Spleen (tissue), 11 donors: Measurements from ENCODE around the gene TOP1. TPM values are rescaled to one million over a fixed set of nuclear protein-coding genes. Genes with fewer than 3 reads are reported as not detected.
A peak's percentile ranks its signal among the peaks of the same experiment; 100 is the strongest.

Experiments used
- DNase-seq: peaks from one replicate; pipeline ENCODE4 v3.0.0-alpha.2; 2020
- H3K27ac ChIP-seq, 8 donors: fragments of 200-600 bp; sonication (generic) in 7 of 8; 1 replicate in 4 of 8; 2 replicates in 4 of 8; pipeline versions ENCODE4 v1.5.0 to v1.8.0; 2016 to 2021; ENCODE audit warnings: inconsistent platforms in 4 of 8, mild to moderate bottlenecking in 4 of 8, moderate library complexity in 1 of 8
- H3K27me3 ChIP-seq, 7 donors: fragments of 200-600 bp; sonication (generic) in 6 of 7; replicated peaks in 1 of 7; 1 replicate in 4 of 7; 2 replicates in 3 of 7; pipeline versions ENCODE4 v1.5.0 to v1.8.0; 2016 to 2021; ENCODE audit warnings: inconsistent platforms in 3 of 7, mild to moderate bottlenecking in 1 of 7
- H3K36me3 ChIP-seq, 6 donors: fragments of 200-600 bp; sonication (generic) in 5 of 6; 1 replicate in 4 of 6; 2 replicates in 2 of 6; pipeline versions ENCODE4 v1.5.0 to v1.8.0; 2016 to 2021; ENCODE audit warnings: inconsistent platforms in 2 of 6
- H3K4me1 ChIP-seq, 6 donors: fragments of 200-600 bp; sonication (generic) in 5 of 6; 1 replicate in 3 of 6; 2 replicates in 3 of 6; pipeline versions ENCODE4 v1.5.0 to v1.8.0; 2016 to 2021; ENCODE audit warnings: inconsistent platforms in 3 of 6
- H3K4me3 ChIP-seq, 8 donors: fragments of 200-600 bp; sonication (generic) in 7 of 8; 1 replicate in 4 of 8; 2 replicates in 4 of 8; pipeline versions ENCODE4 v1.5.0 to v1.8.0; 2016 to 2021; ENCODE audit warnings: inconsistent platforms in 4 of 8, mild to moderate bottlenecking in 4 of 8, moderate library complexity in 2 of 8
- H3K9me3 ChIP-seq, 8 donors: fragments of 200-600 bp; sonication (generic) in 7 of 8; 1 replicate in 4 of 8; 2 replicates in 4 of 8; pipeline versions ENCODE4 v1.5.0 to v1.8.0; 2016 to 2021; ENCODE audit warnings: inconsistent platforms in 4 of 8
- CTCF ChIP-seq, 11 experiments: fragments of 200-600 bp in 7 of 11; fragments of 450-650 bp in 4 of 11; sonication (generic) in 4 of 11; IDR thresholded peaks in 8 of 11; conservative IDR thresholded peaks in 3 of 11; 1 replicate in 7 of 11; 2 replicates in 4 of 11; pipeline versions ENCODE4 v1.4.0 to v1.8.0; 2016 to 2021; ENCODE audit warnings: antibody characterized with exemption in 11 of 11, inconsistent platforms in 4 of 11, mild to moderate bottlenecking in 1 of 11
- POLR2A ChIP-seq, 3 donors: fragments of 450-650 bp; IDR thresholded peaks; one replicate each; pipeline ENCODE4 v1.5.1; 2017; ENCODE audit warnings: antibody characterized with exemption in 3 of 3, mild to moderate bottlenecking in 1 of 3
- POLR2AphosphoS5 ChIP-seq, 3 donors: sonication (generic); formaldehyde crosslinking; IDR thresholded peaks; one replicate each; pipeline ENCODE4 v1.5.1; 2017; ENCODE audit warnings: antibody characterized with exemption in 3 of 3
- WGBS, 5 donors: extraction: QIAGEN DNeasy Blood & Tissue Kit in 3 of 5; methylation state at CpG; one replicate each; pipeline versions ENCODE4 v1.1.5 to v1.1.7; 2013 to 2018; 5-methylcytosine and 5-hydroxymethylcytosine counted together
- intact Hi-C: fragments of 100-400 bp; cut with DNase I; formaldehyde crosslinking; loops from one replicate; pipeline ENCODE4 v1.15.0; 2023; ENCODE audit warnings: low total_unique reads
- polyA plus RNA-seq, 3 donors: library from polyadenylated mRNA; stranded (reverse); fragments of 200-250 nt; gene quantifications; one replicate each; pipeline ENCODE4 v1.2.1, GENCODE V29; 2013
- total RNA-seq, 7 donors: library from RNA; depleted of rRNA in 3 of 7; stranded (reverse); fragments of >200 nt in 3 of 7; fragmentation: NEBNext Ultra II Directional in 4 of 7; extraction: Animal tissue kit (Norgen Biotek cat#: 25700) in 4 of 7; gene quantifications; one replicate each; pipeline versions ENCODE4 v1.1.0 to v1.2.1, GENCODE V29; 2016 to 2021
- donor health status: healthy with polysubstance abuse.
- donor health status: DM: no; HTN: no; CAD: no; lungs with moderate emphysema.
- donor health status: DM: no; HTN: no; CAD: no.
- donor health status: Bipolar disorder and iron deficiency.
- donor health status: healthy.
- donor health status: DM: no; HTN: no; CAD: no.
- donor health status: DM: yes; HTN: yes; CAD: no.

The TOP1 gene
- total and polyA plus RNA-seq, 10 donors: 20.7 to 74.6 (median 44.8) TPM

- TF ChIP-seq CTCF (IDR thresholded peaks at IDR 0.05 in 8 of 11, conservative IDR thresholded peaks at IDR 0.05 in 3 of 11) (no peak), POLR2A (IDR thresholded peaks at IDR 0.05) (no peak), POLR2AphosphoS5 (IDR thresholded peaks at IDR 0.05) (no peak)
- no peak for DNase-seq
These were observed 5.1 kb upstream of the TOP1 start for GRCh38 chr20:41023549-41023948.

GRCh38 chr20:41027366-41027765, 1.3 kb upstream of the TOP1 start:
- Histone ChIP-seq H3K36me3 (no peaks in the 10 kb centered on the region), H3K27me3 (no peaks in the 10 kb centered on the region), H3K9me3 (no peaks in the 10 kb centered on the region), H3K4me3 (no peak overlapping the region), H3K27ac (no peak overlapping the region), H3K4me1 (peaks cover 30 to 40% (median 36%) of the 10 kb centered on the region in 6 donors)
- TF ChIP-seq POLR2AphosphoS5 (IDR thresholded peaks at IDR 0.05) (no peak), POLR2A (IDR thresholded peaks at IDR 0.05) (no peak), CTCF (IDR thresholded peaks at IDR 0.05 in 8 of 11, conservative IDR thresholded peaks at IDR 0.05 in 3 of 11) (no peak)
- WGBS, 5 donors: 92 to 97% (median 94%) methylated on average over 8 of the region's 8 CpGs
- intact Hi-C loops: no loop called here
- DNase-seq: no peak

More at GRCh38 chr20:41023549-41023948, 5.1 kb upstream of the TOP1 start:
- Histone ChIP-seq H3K36me3 (no peaks in the 10 kb centered on the region), H3K27me3 (no peaks in the 10 kb centered on the region), H3K27ac (no peak overlapping the region), H3K9me3 (no peaks in the 10 kb centered on the region), H3K4me3 (no peak overlapping the region), H3K4me1 (peaks cover 5 to 10% (median 7%) of the 10 kb centered on the region in 6 donors)
- intact Hi-C loops: no loop called here
- WGBS, 5 donors: 84 to 94% (median 86%) methylated on average over 3 of the region's 3 CpGs

- no peak for TF ChIP-seq POLR2AphosphoS5 (IDR thresholded peaks at IDR 0.05)
- TF ChIP-seq CTCF (IDR thresholded peaks at IDR 0.05 in 8 of 11, conservative IDR thresholded peaks at IDR 0.05 in 3 of 11): no peak
- no peak for TF ChIP-seq POLR2A (IDR thresholded peaks at IDR 0.05)
- no peaks in the 10 kb centered on the region for H3K9me3 ChIP-seq
- H3K36me3 ChIP-seq: no peaks in the 10 kb centered on the region
- peak overlapping the region; percentile 21 to 89 (median 75) for H3K4me3 ChIP-seq
- peak overlapping the region; percentile 76 to 100 (median 96) for H3K27ac ChIP-seq
- intact Hi-C loops: no loop called here
- 28 to 35% (median 32%) methylated on average over 10 of the region's 10 CpGs for WGBS, 5 donors
- H3K4me1 ChIP-seq: peaks cover 33 to 45% (median 41%) of the 10 kb centered on the region in 6 donors
- H3K27me3 ChIP-seq: no peaks in the 10 kb centered on the region
- DNase-seq: no peak
These were observed 707 bp upstream of the TOP1 start for GRCh38 chr20:41027872-41028358.

- peak; percentile 91 for DNase-seq
- 0 to 1% (median 0%) methylated on average over 37 to 69 of the region's 69 CpGs for WGBS, 5 donors
- H3K9me3 ChIP-seq: no peaks in the 10 kb centered on the region
- H3K4me3 ChIP-seq: peak overlapping the region; percentile 50 to 95 (median 80)
- H3K27me3 ChIP-seq: no peaks in the 10 kb centered on the region
- peaks cover 47 to 59% (median 53%) of the 10 kb centered on the region in 6 donors for H3K4me1 ChIP-seq
- TF ChIP-seq POLR2AphosphoS5 (IDR thresholded peaks at IDR 0.05) (peak in 2 of 3 donors; percentile 48 to 68), POLR2A (IDR thresholded peaks at IDR 0.05) (no peak), CTCF (IDR thresholded peaks at IDR 0.05 in 8 of 11, conservative IDR thresholded peaks at IDR 0.05 in 3 of 11) (no peak)
- intact Hi-C loops: no loop called here
- H3K27ac ChIP-seq: peak overlapping the region; percentile 93 to 100 (median 97)
- no peaks in the 10 kb centered on the region for H3K36me3 ChIP-seq
These were observed 704 bp downstream of the TOP1 start for GRCh38 chr20:41029150-41029901.
